ENCODE data around the gene HIPK1.
"Not testable (repeated sequence)": the region's sequence is repeated elsewhere in the genome, so short reads cannot be mapped to it uniquely, and the experiment has no call there.

HIPK1 gene

DNA sequence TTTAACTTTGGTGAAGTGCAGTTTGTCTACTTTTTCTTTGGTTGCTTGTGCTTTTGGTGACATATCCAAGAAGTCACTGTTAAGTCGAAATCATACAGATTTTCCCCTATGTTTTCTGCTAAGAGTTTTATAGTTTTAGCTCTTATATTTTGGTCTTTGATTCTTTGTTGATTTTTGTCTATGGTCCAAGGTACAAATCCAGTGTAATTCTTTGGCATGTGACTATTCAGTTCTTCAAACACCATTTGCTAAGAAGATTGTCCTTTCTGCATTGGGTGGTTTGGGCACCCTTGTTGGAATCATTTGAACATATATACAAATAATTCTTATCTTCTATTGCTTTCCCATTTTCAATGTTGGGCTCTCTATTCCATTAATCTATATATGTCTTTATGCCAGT lies 16.2 kb downstream of the HIPK1 start:
- no peak for DNase-seq (ENCODE audit: low spot score)

- no peak for DNase-seq (ENCODE audit: low spot score)
Measured at GRCh38 chr1:113946112-113946511, 17.0 kb downstream of the HIPK1 start.

GRCh38 chr1:113946678-113947387 lies 17.7 kb downstream of the HIPK1 start:
- peak; percentile 23 for DNase-seq (ENCODE audit: low spot score)

DNA sequence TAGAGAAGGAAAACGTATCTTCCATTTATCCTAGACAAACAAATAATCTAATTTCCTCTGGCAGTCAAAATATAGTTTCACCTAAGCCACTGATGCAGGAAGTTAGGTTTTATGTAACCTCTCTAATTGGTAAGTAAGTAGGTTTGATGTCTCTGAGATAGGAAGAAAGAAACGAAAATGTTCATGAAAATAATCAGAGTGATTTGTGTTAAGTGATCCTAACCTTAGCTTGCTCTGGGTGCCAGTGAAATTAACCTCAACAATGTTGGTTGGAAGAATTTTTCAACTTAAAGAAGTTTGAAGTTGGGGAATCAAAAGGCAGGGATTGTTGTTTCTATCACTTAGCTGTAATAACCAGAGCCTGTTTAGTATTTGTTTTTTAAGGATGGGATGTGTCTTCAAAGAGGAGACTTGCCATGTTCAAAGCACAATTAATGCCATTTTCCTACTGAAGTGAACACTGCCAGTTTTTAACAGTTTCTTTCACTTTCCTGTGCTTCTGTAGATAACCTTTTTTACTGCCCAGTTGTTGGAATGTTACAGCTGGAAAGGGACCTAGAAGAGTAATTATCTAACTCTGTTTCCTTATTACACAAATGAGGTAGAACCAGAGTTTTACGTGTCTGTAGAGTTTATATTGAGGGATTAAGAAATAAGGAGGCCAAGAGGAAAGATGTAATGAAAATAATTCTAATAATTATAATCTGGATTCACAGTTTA lies 18.4 kb downstream of the HIPK1 start:
- DNase-seq (ENCODE audit: low spot score), result no peak

DNA sequence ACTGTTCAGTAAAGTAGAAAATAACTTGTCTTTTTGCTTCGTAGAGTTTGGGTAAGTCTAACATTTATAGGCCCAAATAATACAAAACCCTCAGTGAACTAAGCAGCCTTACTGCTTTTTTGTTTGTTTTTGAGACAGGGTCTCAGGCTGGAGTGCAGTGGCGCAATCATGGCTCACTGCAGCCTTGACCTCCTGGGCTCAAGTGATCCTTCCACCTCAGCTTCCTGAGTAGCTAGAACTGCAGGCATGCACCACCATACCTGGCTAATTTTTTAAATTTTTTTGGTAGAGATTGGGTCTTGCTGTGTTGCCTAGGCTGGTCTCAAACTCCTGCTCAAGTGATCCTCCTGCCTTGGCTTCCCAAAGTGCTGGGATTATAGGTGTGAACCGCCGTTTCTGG lies 19.0 kb downstream of the HIPK1 start:
- DNase-seq (ENCODE audit: low spot score), result not testable (repeated sequence)

DNA sequence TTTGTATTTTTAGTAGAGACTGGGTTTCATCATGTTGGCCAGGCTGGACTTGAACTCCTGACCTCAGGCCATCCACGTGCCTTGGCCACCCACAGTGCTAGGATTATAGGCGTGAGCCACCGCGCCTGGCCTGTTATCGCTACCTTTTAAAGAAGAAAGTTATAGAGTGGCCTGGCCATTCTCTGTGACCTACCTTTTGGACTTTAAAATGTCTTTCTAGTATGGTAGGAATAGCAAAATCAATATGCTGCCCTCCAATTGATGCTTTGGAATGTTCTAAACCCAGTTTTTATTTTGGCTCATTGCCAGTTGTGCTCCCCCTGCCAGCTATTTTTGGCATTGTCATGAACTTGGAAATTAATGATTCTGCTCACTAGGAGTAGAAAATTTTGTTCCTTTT lies 19.9 kb downstream of the HIPK1 start:
- DNase-seq (ENCODE audit: low spot score), result peak; percentile 67

- no peak for DNase-seq (ENCODE audit: low spot score)
Measured at GRCh38 chr1:113950908-113951307, 21.8 kb downstream of the HIPK1 start.

GRCh38 chr1:113951719-113952118 lies 22.6 kb downstream of the HIPK1 start:
- DNase-seq (ENCODE audit: low spot score), result no peak

DNA sequence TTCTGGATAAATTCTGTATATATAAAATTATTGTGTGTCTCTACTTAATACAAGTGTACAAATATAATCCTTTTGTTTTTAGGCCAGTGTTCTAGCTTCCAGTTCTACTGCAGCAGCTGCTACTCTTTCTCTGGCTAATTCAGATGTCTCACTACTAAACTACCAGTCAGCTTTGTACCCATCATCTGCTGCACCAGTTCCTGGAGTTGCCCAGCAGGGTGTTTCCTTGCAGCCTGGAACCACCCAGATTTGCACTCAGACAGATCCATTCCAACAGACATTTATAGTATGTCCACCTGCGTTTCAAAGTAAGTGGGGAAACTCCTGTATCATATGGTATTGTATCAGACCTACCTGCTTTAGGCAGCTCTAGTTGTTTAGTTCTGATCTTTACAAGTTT lies 28.9 kb downstream of the HIPK1 start:
- no peak for DNase-seq (ENCODE audit: low spot score)

- no peak for DNase-seq (ENCODE audit: low spot score)
Measured at GRCh38 chr1:113958691-113959090, 29.6 kb downstream of the HIPK1 start.

DNA sequence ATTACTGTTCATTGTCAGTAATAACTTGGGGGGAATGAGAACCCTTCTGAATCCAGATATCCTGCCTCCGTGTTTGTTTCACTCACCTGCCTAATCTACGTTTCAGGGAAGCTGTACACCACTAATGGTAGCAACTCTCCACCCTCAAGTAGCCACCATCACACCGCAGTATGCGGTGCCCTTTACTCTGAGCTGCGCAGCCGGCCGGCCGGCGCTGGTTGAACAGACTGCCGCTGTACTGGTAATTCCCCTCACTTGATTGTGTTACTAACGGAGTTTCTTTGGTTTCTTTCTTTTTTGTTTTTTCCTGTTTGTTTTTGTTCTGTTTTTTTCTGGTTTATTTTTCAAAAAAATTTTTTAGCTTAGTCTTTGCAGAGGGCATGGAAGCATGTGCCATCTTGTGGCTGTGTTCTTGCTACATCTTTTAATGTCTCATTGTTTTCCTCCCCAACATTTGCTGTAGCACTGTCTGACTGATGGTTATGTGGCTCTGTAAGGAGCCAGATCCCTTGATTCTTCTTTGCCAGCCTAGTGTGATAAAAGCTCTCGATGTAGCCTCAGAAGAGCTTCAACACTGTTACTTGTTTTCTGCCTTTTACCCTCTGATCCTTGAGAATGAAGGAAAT lies 34.3 kb downstream of the HIPK1 start:
- no peak for DNase-seq (ENCODE audit: low spot score)

GRCh38 chr1:113965703-113966412 lies 36.7 kb downstream of the HIPK1 start:
- DNase-seq (ENCODE audit: low spot score), result no peak

- DNase-seq (ENCODE audit: low spot score), result no peak
Measured at GRCh38 chr1:113972954-113973353, 43.8 kb downstream of the HIPK1 start.

DNA sequence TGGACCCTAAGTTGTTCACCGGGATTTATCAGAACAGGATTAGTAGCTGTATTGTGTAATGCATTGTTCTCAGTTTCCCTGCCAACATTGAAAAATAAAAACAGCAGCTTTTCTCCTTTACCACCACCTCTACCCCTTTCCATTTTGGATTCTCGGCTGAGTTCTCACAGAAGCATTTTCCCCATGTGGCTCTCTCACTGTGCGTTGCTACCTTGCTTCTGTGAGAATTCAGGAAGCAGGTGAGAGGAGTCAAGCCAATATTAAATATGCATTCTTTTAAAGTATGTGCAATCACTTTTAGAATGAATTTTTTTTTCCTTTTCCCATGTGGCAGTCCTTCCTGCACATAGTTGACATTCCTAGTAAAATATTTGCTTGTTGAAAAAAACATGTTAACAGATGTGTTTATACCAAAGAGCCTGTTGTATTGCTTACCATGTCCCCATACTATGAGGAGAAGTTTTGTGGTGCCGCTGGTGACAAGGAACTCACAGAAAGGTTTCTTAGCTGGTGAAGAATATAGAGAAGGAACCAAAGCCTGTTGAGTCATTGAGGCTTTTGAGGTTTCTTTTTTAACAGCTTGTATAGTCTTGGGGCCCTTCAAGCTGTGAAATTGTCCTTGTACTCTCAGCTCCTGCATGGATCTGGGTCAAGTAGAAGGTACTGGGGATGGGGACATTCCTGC lies 46.2 kb downstream of the HIPK1 start:
- DNase-seq (ENCODE audit: low spot score), result no peak

DNA sequence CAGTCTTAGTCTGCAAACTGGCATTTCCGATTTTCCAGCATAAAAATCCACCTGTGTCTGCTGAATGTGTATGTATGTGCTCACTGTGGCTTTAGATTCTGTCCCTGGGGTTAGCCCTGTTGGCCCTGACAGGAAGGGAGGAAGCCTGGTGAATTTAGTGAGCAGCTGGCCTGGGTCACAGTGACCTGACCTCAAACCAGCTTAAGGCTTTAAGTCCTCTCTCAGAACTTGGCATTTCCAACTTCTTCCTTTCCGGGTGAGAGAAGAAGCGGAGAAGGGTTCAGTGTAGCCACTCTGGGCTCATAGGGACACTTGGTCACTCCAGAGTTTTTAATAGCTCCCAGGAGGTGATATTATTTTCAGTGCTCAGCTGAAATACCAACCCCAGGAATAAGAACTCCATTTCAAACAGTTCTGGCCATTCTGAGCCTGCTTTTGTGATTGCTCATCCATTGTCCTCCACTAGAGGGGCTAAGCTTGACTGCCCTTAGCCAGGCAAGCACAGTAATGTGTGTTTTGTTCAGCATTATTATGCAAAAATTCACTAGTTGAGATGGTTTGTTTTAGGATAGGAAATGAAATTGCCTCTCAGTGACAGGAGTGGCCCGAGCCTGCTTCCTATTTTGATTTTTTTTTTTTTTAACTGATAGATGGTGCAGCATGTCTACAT lies 47.6 kb downstream of the HIPK1 start:
- DNase-seq (ENCODE audit: low spot score), result no peak

DNA sequence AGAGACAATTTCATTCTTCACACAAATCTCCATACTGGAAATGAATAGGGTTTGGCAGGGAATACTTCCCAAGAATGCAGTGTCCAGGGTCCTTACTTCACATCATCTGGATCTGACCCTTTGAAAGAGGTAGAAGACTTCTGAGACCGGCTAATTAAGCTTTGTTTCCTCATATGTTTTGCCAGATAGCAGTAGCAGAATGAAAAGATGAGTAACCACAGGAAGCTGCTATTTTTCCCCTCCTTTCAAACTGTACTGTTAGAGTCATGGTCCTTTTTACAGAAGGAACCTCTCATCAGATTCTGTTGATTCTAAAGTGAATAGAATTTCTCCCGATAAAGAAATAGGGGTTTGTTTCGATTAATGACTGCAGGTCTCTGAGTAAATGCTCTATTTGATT lies 48.8 kb downstream of the HIPK1 start:
- DNase-seq (ENCODE audit: low spot score), result no peak

DNA sequence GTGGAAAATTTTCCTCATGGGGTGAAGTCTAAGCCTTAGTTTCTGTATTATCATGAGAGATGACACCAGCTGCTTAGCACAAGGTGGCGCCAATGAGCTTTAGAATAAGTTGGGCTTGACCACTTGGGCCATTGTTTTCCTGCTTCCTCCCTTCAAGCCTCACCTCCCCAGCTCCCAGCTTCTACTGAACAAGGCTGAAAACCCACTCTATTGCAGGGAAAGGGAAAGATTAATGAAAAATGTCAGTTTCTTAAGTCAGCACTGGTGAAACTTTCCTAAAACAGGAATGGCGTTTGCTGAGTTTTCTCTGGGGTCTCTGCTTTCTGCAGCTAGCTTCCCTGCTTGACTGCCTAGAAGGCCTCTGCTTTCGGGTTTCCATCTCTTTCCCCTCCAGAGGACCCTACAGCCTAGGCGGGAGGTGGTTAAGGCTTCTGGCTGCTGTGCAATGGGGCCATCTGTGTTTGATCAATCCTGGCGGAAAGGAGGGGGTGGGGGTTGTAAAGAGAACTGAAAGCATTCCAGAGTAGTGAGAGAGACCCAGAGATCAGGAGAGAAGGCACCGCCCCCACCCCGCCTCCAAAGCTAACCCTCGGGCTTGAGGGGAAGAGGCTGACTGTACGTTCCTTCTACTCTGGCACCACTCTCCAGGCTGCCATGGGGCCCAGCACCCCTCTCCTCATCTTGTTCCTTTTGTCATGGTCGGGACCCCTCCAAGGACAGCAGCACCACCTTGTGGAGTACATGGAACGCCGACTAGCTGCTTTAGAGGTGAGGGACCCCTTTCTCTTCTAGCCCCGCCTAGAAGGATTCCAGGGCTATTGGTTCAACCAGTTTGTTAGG lies 50.0 kb downstream of the HIPK1 start, which contains the start of gene OLFML3:
Gene OLFML3 (plus strand): TSS at position 612 of the 840 bp plus-strand sequence. CDS start 43 bp downstream, at position 655.
- DNase-seq (ENCODE audit: low spot score), result peak; percentile 64

GRCh38 chr1:113980110-113980509 lies 51.0 kb downstream of the HIPK1 start:
- DNase-seq (ENCODE audit: low spot score), result no peak

DNA sequence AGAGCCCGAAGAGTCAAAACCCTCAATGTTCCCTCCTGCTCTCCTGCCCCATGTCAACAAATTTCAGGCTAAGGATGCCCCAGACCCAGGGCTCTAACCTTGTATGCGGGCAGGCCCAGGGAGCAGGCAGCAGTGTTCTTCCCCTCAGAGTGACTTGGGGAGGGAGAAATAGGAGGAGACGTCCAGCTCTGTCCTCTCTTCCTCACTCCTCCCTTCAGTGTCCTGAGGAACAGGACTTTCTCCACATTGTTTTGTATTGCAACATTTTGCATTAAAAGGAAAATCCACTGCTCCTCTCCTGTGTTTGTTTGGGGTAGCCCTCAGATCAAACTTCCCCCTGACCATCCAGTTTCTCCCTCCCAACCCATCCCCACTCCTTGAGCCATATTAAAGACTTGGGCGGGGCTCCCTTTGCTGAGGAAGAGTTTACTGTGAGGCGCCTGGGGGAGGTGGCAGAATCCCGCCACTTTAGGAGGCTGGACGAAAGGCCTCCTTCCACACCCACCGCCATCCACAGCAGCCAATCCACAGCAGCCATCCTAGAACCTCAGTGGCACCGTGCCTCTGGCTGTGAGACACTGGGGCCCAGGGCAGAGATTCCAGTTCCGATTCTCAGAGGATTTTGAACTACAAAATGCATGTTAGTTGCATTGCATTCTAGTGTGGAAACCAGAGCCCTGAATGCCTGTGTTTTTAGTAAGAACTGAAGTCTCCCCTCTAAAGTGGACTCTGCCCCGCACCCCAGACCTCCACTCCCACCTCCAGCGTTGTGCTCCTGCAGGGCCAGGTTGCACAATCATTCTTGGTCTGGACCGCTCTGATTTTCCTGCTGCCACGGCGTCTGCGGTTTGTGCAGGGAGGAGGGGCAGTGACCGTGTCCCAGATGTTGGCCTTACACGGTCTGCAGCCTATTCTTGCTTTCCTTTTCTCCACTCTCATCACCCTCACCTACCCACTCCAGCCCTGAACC lies 53.1 kb downstream of the HIPK1 start:
- no peak for DNase-seq (ENCODE audit: low spot score)

Data from hematopoietic multipotent progenitor cell treated with erythropoietin and hydrocortisone succinate and interleukin-3 and kit ligand, for 15 days (in vitro differentiated cells).